Neutrophil (primary cell): ENCODE results near the gene FPR1.

ENCODE experiments used
- H3K27ac ChIP-seq: fragments of 200-600 bp; sonication (generic); 2 replicates; pipeline ENCODE4 v1.5.1; 2016; ENCODE audit warnings: mild to moderate bottlenecking, moderate library complexity
- H3K27me3 ChIP-seq: fragments of 200-600 bp; sonication (generic); 2 replicates; pipeline ENCODE4 v1.6.0; 2016; ENCODE audit warnings: mild to moderate bottlenecking
- H3K36me3 ChIP-seq: fragments of 200-600 bp; sonication (generic); 2 replicates; pipeline ENCODE4 v1.5.1; 2017
- H3K4me1 ChIP-seq, 2 experiments: fragments of 200-600 bp in 1 of 2; sonication (generic) in 1 of 2; 1 replicate in 1 of 2; 2 replicates in 1 of 2; pipeline versions ENCODE4 v1.5.1 to v1.6.1; 2013 to 2016; ENCODE audit warnings: low read depth in 1 of 2, low read length in 1 of 2, mild to moderate bottlenecking in 1 of 2, moderate library complexity in 1 of 2; ENCODE audit not compliant: control insufficient read depth in 1 of 2, insufficient read depth in 1 of 2
- H3K4me3 ChIP-seq, 2 experiments: fragments of 200-600 bp in 1 of 2; sonication (generic) in 1 of 2; 1 replicate in 1 of 2; 2 replicates in 1 of 2; pipeline ENCODE4 v1.5.1; 2013 to 2016; ENCODE audit warnings: low read depth in 1 of 2, low read length in 1 of 2, mild to moderate bottlenecking in 1 of 2, moderate library complexity in 1 of 2
- H3K9me3 ChIP-seq: fragments of 200-600 bp; sonication (generic); 2 replicates; pipeline ENCODE4 v1.5.1; 2016
- TF ChIP-seq, protein P1 (sequence below): fragments of 200-600 bp; sonication (generic); IDR thresholded peaks from 2 replicates; pipeline ENCODE4 v1.5.1; 2016; ENCODE audit warnings: antibody characterized with exemption

FPR1 gene

DNA sequence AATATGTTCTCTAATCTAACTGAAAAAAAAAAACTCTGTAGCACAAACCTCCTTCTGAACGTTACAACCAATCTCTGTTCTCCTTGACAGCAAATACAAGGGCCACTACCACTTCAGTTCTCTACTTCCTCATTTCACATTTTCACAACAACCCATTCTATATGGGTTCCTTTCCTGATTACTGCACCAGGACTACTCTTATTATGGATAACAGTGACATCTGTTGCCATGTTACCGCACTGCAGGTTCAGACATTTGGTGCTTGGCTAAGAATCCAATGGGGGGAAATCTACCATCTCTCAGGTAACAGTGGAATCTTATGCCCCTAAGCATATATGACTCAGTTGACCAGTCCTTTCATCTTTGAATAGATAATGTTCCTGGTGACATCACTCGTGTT lies 31.7 kb upstream of the FPR1 start:
- Histone ChIP-seq H3K4me3 (no peak overlapping the region), H3K4me1 (peaks cover 31 to 51% of the 10 kb centered on the region in 2 experiments), H3K9me3 (no peaks in the 10 kb centered on the region), H3K27me3 (peaks cover 36% of the 10 kb centered on the region), H3K27ac (no peak overlapping the region), H3K36me3 (no peaks in the 10 kb centered on the region)
- TF ChIP-seq, protein P1, sequence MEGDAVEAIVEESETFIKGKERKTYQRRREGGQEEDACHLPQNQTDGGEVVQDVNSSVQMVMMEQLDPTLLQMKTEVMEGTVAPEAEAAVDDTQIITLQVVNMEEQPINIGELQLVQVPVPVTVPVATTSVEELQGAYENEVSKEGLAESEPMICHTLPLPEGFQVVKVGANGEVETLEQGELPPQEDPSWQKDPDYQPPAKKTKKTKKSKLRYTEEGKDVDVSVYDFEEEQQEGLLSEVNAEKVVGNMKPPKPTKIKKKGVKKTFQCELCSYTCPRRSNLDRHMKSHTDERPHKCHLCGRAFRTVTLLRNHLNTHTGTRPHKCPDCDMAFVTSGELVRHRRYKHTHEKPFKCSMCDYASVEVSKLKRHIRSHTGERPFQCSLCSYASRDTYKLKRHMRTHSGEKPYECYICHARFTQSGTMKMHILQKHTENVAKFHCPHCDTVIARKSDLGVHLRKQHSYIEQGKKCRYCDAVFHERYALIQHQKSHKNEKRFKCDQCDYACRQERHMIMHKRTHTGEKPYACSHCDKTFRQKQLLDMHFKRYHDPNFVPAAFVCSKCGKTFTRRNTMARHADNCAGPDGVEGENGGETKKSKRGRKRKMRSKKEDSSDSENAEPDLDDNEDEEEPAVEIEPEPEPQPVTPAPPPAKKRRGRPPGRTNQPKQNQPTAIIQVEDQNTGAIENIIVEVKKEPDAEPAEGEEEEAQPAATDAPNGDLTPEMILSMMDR = peak; percentile 82

- Histone ChIP-seq H3K36me3 (no peaks in the 10 kb centered on the region), H3K4me1 (peaks cover 44 to 65% of the 10 kb centered on the region in 2 experiments), H3K27ac (peak overlapping the region; percentile 44), H3K27me3 (peaks cover 22% of the 10 kb centered on the region), H3K4me3 (no peak overlapping the region), H3K9me3 (no peaks in the 10 kb centered on the region)
- TF ChIP-seq, protein P1 = no peak
Measured at GRCh38 chr19:51781999-51782398, 30.3 kb upstream of the FPR1 start.

DNA sequence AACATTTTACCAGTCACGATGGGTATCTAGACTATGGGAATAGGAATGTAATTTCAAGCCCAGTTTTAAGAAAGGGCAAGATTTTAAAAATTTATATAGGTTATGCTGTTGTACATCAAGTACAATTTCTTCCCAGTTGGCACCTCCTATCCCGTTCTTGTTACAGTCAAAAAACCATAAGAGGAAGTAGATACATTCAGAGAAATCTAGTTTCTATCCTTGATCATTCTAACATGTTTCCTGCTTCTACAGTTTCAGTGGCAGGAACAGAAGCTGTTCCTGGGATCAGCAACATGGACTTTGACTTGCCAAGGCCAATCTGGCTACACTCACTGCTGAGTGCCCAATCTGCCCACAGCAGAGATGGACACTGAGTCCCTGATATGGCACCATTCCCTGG lies 28.6 kb upstream of the FPR1 start:
- H3K27ac ChIP-seq = no peak overlapping the region
- TF ChIP-seq, protein P1 = no peak
- no peaks in the 10 kb centered on the region for H3K36me3 ChIP-seq
- peaks cover 11% of the 10 kb centered on the region for H3K27me3 ChIP-seq
- H3K4me1 ChIP-seq = peaks cover 60 to 82% of the 10 kb centered on the region in 2 experiments
- no peak overlapping the region for H3K4me3 ChIP-seq
- H3K9me3 ChIP-seq = no peaks in the 10 kb centered on the region

- H3K9me3 ChIP-seq = no peaks in the 10 kb centered on the region
- H3K27me3 ChIP-seq = peaks cover 5% of the 10 kb centered on the region
- no peaks in the 10 kb centered on the region for H3K36me3 ChIP-seq
- TF ChIP-seq, protein P1 = no peak
- no peak overlapping the region for H3K27ac ChIP-seq
- no peak overlapping the region for H3K4me3 ChIP-seq
- peaks cover 65 to 85% of the 10 kb centered on the region in 2 experiments for H3K4me1 ChIP-seq
Measured at GRCh38 chr19:51779703-51780102, 28.0 kb upstream of the FPR1 start.

GRCh38 chr19:51779181-51779580 lies 27.5 kb upstream of the FPR1 start:
- TF ChIP-seq, protein P1 = no peak
- peaks cover under 1% of the 10 kb centered on the region for H3K27me3 ChIP-seq
- no peaks in the 10 kb centered on the region for H3K9me3 ChIP-seq
- peak overlapping the region; percentile 11 for H3K27ac ChIP-seq
- no peak overlapping the region for H3K4me3 ChIP-seq
- no peaks in the 10 kb centered on the region for H3K36me3 ChIP-seq
- H3K4me1 ChIP-seq = peaks cover 70 to 90% of the 10 kb centered on the region in 2 experiments
